GM12878 (cell line): ENCODE measurements around the gene LTB. TPM values are rescaled to one million over a fixed set of nuclear protein-coding genes. Genes with fewer than 3 reads are reported as not detected.

ENCODE experiments used
- ATAC-seq: fragments of 200-7000 bp; cut with Tn5 transposase; 3 replicates; pipeline ENCODE4 v1.9.1; 2020; ENCODE audit warnings: mild to moderate bottlenecking, moderate library complexity
- BruUV-seq: library from RNA; stranded (reverse); fragments of 400-500 nt; replicated peaks from 2 replicates; lab custom pipeline; 2021; lab: Mats Ljungman, UMichigan
- CTCF ChIA-PET: fragments of 300-600 bp; sonication (Branson Sonifier 250); formaldehyde crosslinking; extraction: SDS; loops from one replicate; lab custom pipeline; 2021; ENCODE audit warnings: inconsistent platforms; lab: Yijun Ruan, JAX
- POLR2A ChIA-PET: fragments of 350-600 bp; formaldehyde crosslinking; extraction: SDS; loops from one replicate; lab custom pipeline; 2021; ENCODE audit warnings: inconsistent platforms; lab: Charles Lee
- RAD21 ChIA-PET: fragments of 300-600 bp; sonication (Branson Sonifier 250); formaldehyde crosslinking; loops from one replicate; lab custom pipeline; 2023; ENCODE audit warnings: antibody characterized with exemption; ENCODE audit not compliant: unreplicated experiment; lab: Charles Lee
- SMC1A ChIA-PET: fragments of 300-600 bp; sonication (Branson Sonifier 250); formaldehyde crosslinking; loops from one replicate; lab custom pipeline; 2023; ENCODE audit not compliant: unreplicated experiment, uncharacterized antibody; lab: Charles Lee
- DNase-seq: peaks from one replicate; pipeline ENCODE4 v3.0.0-alpha.2; 2011; ENCODE audit warnings: low read depth, low spot score
- FAIRE-seq: peaks from 3 replicates; lab custom pipeline; 2011; peaks lifted over from hg19 to GRCh38; lab: Jason Lieb, UNC
- H2AFZ ChIP-seq: 2 replicates; pipeline ENCODE4 v1.6.0; 2011; ENCODE audit warnings: low read depth, low read length, control low read depth; ENCODE audit not compliant: control insufficient read depth
- H3K27ac ChIP-seq: 2 replicates; pipeline ENCODE4 v1.5.1; 2011; ENCODE audit warnings: control low read depth; ENCODE audit not compliant: control insufficient read depth, insufficient read depth
- H3K27me3 ChIP-seq, 2 experiments: replicated peaks in 1 of 2; 2 replicates each; pipeline versions ENCODE4 v1.6.0 to v1.6.1; 2011; ENCODE audit warnings: low read length in 1 of 2; ENCODE audit not compliant: control insufficient read depth in 2 of 2, insufficient read depth in 2 of 2
- H3K36me3 ChIP-seq, 2 experiments: 2 replicates each; pipeline ENCODE4 v1.5.1; 2011; ENCODE audit warnings: low read length in 1 of 2; ENCODE audit not compliant: control insufficient read depth in 2 of 2, insufficient read depth in 2 of 2
- H3K4me1 ChIP-seq: 2 replicates; pipeline ENCODE4 v1.6.1; 2011; ENCODE audit warnings: mild to moderate bottlenecking, low read length, moderate library complexity, mixed read lengths; ENCODE audit not compliant: control insufficient read depth, insufficient read depth
- H3K4me2 ChIP-seq: 2 replicates; pipeline ENCODE4 v1.6.0; 2011; ENCODE audit warnings: control low read depth; ENCODE audit not compliant: control insufficient read depth, insufficient read depth
- H3K4me3 ChIP-seq: fragments of 200-600 bp; sonication (generic); 2 replicates; pipeline ENCODE4 v1.5.1; 2016
- H3K79me2 ChIP-seq: 2 replicates; pipeline ENCODE4 v1.6.0; 2011; ENCODE audit warnings: low read length; ENCODE audit not compliant: control insufficient read depth, insufficient read depth
- H3K9ac ChIP-seq: 2 replicates; pipeline ENCODE4 v1.8.0; 2011; ENCODE audit warnings: low read length, control low read depth, mixed read lengths; ENCODE audit not compliant: control insufficient read depth, insufficient read depth
- H3K9me3 ChIP-seq: replicated peaks from 3 replicates; pipeline ENCODE4 v1.5.1; 2011; ENCODE audit warnings: mild to moderate bottlenecking, low read length; ENCODE audit not compliant: control insufficient read depth, insufficient read depth
- H4K20me1 ChIP-seq: 2 replicates; pipeline ENCODE4 v1.6.0; 2011; ENCODE audit not compliant: control insufficient read depth, insufficient read depth
- BCL11A ChIP-seq: IDR thresholded peaks from 2 replicates; pipeline ENCODE4 v1.6.1; 2011; ENCODE audit warnings: low read depth, low read length
- EED ChIP-seq: sonication (generic); IDR thresholded peaks from 2 replicates; pipeline ENCODE4 v1.6.1; 2016; ENCODE audit warnings: antibody characterized with exemption, low read depth
- FOXM1 ChIP-seq: IDR thresholded peaks from 2 replicates; pipeline ENCODE4 v1.6.1; 2012; ENCODE audit warnings: low read depth, mild to moderate bottlenecking, inconsistent platforms, low read length, moderate library complexity
- NR2F1 ChIP-seq: fragments of 450-650 bp; conservative IDR thresholded peaks from 2 replicates; pipeline ENCODE4 v1.6.1; 2017; ENCODE audit warnings: mild to moderate bottlenecking
- PAX5 ChIP-seq: IDR thresholded peaks from 2 replicates; pipeline ENCODE4 v1.6.1; 2011; ENCODE audit warnings: low read depth, low read length, borderline replicate concordance
- POLR2A ChIP-seq: IDR thresholded peaks from 2 replicates; pipeline ENCODE4 v1.6.1; 2011; ENCODE audit warnings: low read depth, mild to moderate bottlenecking, low read length
- RAD21 ChIP-seq: IDR thresholded peaks from 2 replicates; pipeline ENCODE4 v1.6.1; 2011; ENCODE audit warnings: mild to moderate bottlenecking, low read depth, low read length, moderate library complexity; ENCODE audit not compliant: insufficient read depth
- RAD51 ChIP-seq: fragments of 450-650 bp; IDR thresholded peaks from 2 replicates; pipeline ENCODE4 v1.6.1; 2016; ENCODE audit warnings: moderate library complexity, mild to moderate bottlenecking, inconsistent platforms
- RCOR1 ChIP-seq: conservative IDR thresholded peaks from 2 replicates; pipeline ENCODE4 v1.6.1; 2012; ENCODE audit warnings: low read depth, low read length, improper control_type of control experiment
- SMAD5 ChIP-seq: IDR thresholded peaks from 2 replicates; pipeline ENCODE4 v1.6.1; 2016; ENCODE audit warnings: antibody characterized with exemption, low read depth
- SP1 ChIP-seq: IDR thresholded peaks from one replicate; pipeline ENCODE4 v1.6.1; 2011; ENCODE audit warnings: low read depth, low read length
- SPI1 ChIP-seq: IDR thresholded peaks from 2 replicates; pipeline ENCODE4 v1.6.1; 2011; ENCODE audit warnings: low read depth, mild to moderate bottlenecking, low read length, moderate library complexity, borderline replicate concordance; ENCODE audit not compliant: insufficient read depth
- TAF1 ChIP-seq: IDR thresholded peaks from 2 replicates; pipeline ENCODE4 v1.6.1; 2011; ENCODE audit warnings: mild to moderate bottlenecking, low read depth, low read length, borderline replicate concordance
- YY1 ChIP-seq: IDR thresholded peaks from 2 replicates; pipeline ENCODE4 v1.6.1; 2011; ENCODE audit warnings: low read depth, mild to moderate bottlenecking, low read length
- WGBS: methylation state at CpG from one replicate; pipeline ENCODE4 v1.1.6; 2016; ENCODE audit warnings: low lambda C conversion rate; ENCODE audit not compliant: insufficient replicate concordance, insufficient coverage; ENCODE audit errors: missing lambda C conversion rate; 5-methylcytosine and 5-hydroxymethylcytosine counted together
- in situ Hi-C: fragments of 300-500 bp; cut with MboI; formaldehyde crosslinking; loops from 9 replicates; pipeline ENCODE4 v1.14.3; 2018; ENCODE audit warnings: mixed read lengths
- intact Hi-C: fragments of 100-400 bp; cut with micrococcal nuclease; formaldehyde crosslinking; loops from one replicate; pipeline ENCODE4 v1.14.2; 2022; ENCODE audit not compliant: unreplicated experiment
- polyA plus RNA-seq, 11 experiments: library from polyadenylated mRNA; depleted of rRNA in 4 of 11; unstranded in 6 of 11; stranded (reverse) in 5 of 11; fragments of >200 nt; fragmentation: Nextera tagmentation in 4 of 11; fragmentation: Illumina TruSeq in 1 of 11; extraction: Ambion mirVana in 4 of 11; extraction: Trizol in 1 of 11; gene quantifications; 1 replicate in 1 of 11; 2 replicates in 10 of 11; pipeline versions ENCODE4 v1.2.1 to v1.2.3, GENCODE V29; 2011 to 2016; ENCODE audit warnings: inconsistent platforms in 2 of 11, missing spikeins in 2 of 11, low read depth in 1 of 11
- total RNA-seq, 4 experiments: library from RNA; depleted of rRNA in 3 of 4; stranded (reverse); fragments of >200 nt in 3 of 4; fragmentation: Illumina TruSeq in 1 of 4; extraction: Trizol in 1 of 4; gene quantifications; 2 replicates each; pipeline versions ENCODE4 v1.2.1 to v1.2.3, GENCODE V29; 2013 to 2021
- TF ChIP-seq, protein P1 (sequence below): IDR thresholded peaks from 2 replicates; pipeline ENCODE4 v1.6.1; 2011; ENCODE audit warnings: borderline replicate concordance, low read depth, mild to moderate bottlenecking, moderate library complexity, mixed read lengths, low read length; ENCODE audit not compliant: insufficient read depth; ENCODE audit errors: extremely low read length
- TF ChIP-seq, protein P2 (sequence below): fragments of 450-650 bp; IDR thresholded peaks from 2 replicates; pipeline ENCODE4 v1.6.1; 2016; ENCODE audit warnings: mild to moderate bottlenecking
- TF ChIP-seq, protein P3 (sequence below): fragments of 450-650 bp; IDR thresholded peaks from 2 replicates; pipeline ENCODE4 v1.6.1; 2016; ENCODE audit warnings: mild to moderate bottlenecking
- TF ChIP-seq, protein P4 (sequence below), 3 experiments: IDR thresholded peaks in 2 of 3; conservative IDR thresholded peaks in 1 of 3; 2 replicates each; pipeline ENCODE4 v1.5.1; 2011; ENCODE audit warnings: low read depth in 3 of 3, low read length in 3 of 3, mild to moderate bottlenecking in 3 of 3, control low read depth in 2 of 3, moderate library complexity in 2 of 3, inconsistent platforms in 1 of 3, mixed read lengths in 1 of 3; ENCODE audit not compliant: control insufficient read depth in 2 of 3, insufficient read depth in 1 of 3; ENCODE audit errors: extremely low read depth in 1 of 3

The LTB gene
- total and polyA plus RNA-seq, 10 of the 15 experiments (the other 5 are each of a cell fraction or from before 2014, with no cell fraction given), result 0.71 to 74.3 (median 20.0) TPM

DNA sequence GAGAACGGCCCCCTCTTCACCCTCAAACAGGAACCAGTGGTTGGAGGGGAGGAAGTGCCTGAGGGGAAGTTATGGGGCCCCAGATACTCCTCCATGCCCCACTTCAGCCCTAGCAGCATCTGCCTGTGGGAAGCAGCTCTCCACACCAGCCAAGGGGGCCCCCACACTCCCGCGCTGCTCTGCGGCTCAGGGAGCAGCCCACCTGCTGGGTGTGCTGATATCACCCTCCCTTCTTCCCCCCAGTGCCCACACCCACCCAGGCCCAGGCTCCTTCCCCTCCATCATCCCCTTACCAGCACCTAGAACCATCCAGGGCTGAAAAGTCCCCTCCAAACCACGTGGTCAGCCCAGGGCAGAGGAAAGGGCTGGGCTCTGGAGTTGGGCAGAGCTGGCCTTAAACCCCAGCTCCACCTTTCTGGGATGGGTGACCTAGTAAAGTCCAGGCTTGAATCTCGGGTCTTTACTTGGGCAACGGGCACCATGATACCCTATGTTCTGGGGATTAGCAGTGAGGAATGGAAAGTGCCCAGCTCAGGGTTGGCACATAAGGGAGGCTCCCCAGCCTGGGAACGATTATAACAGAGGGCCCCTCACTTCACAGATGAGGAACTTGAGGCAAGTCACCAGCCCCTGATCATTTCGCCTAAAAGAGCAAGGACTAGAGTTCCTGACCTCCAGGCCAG, 4.5 kb upstream of the LTB start:
- RAD21 ChIA-PET, result interaction anchor here (0.6 to 17.5 kb wide), 9 partner anchors 9 to 152 kb away, joined by 3 to 620 read pairs (median 5); partner anchors contain the start of genes ATP6V1G2, LTA, NCR3 and NFKBIL1
- DNase-seq (no peak), ATAC-seq (peak; percentile 54), FAIRE-seq (no peak)
- H3K36me3 ChIP-seq, result no peaks in the 10 kb centered on the region
- POLR2A ChIA-PET, result interaction anchor here (0.5 to 17.1 kb wide), 14 partner anchors 9 to 311 kb away, joined by 3 to 282 read pairs (median 4); partner anchors contain the start of genes AIF1, ATP6V1G2, DDX39B and EHMT2
- peak overlapping the region; percentile 54 for H2AFZ ChIP-seq
- peak overlapping the region; percentile 51 for H3K9ac ChIP-seq
- WGBS, result 30% methylated on average over 9 of the region's 9 CpGs
- H3K79me2 ChIP-seq, result peaks cover 12% of the 10 kb centered on the region
- intact Hi-C loops (no loop called here), in situ Hi-C loops (no loop called here)
- CTCF ChIA-PET, result interaction anchor here (1.3 to 31.0 kb wide), 4 partner anchors 6 to 36 kb away, joined by 3 to 2098 read pairs (median 789); partner anchors contain the start of genes ATP6V1G2, DDX39B, LST1 and LTA
- H3K9me3 ChIP-seq, result no peaks in the 10 kb centered on the region
- no peaks in the 10 kb centered on the region for H4K20me1 ChIP-seq
- H3K27ac ChIP-seq, result peak overlapping the region; percentile 75
- H3K27me3 ChIP-seq, result no peaks in the 10 kb centered on the region
- H3K4me3 ChIP-seq, result peak overlapping the region; percentile 68; the same call in 1 of the 2 replicates
- peaks cover 46% of the 10 kb centered on the region for H3K4me1 ChIP-seq
- SMC1A ChIA-PET, result interaction anchor here (0.9 to 45.5 kb wide), 6 partner anchors 8 to 94 kb away, joined by 3 to 1989 read pairs (median 30); partner anchors contain the start of genes ATP6V1G2, DDX39B, LTA and NCR3
- peak overlapping the region; percentile 60 for H3K4me2 ChIP-seq
- no TSS peak for BruUV-seq
- peak; percentile 27 for TF ChIP-seq SP1
- TF ChIP-seq EED, result peak; percentile 65
- TF ChIP-seq, protein P1, sequence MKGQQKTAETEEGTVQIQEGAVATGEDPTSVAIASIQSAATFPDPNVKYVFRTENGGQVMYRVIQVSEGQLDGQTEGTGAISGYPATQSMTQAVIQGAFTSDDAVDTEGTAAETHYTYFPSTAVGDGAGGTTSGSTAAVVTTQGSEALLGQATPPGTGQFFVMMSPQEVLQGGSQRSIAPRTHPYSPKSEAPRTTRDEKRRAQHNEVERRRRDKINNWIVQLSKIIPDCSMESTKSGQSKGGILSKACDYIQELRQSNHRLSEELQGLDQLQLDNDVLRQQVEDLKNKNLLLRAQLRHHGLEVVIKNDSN, result peak; percentile 22
- TF ChIP-seq RAD21, result no peak
- TF ChIP-seq RAD51, result peak; percentile 68; the same call in 1 of the 2 replicates
- 0 out of 2 replicates have a peak, but pooled peaks have one; percentile 27 for TF ChIP-seq YY1
- TF ChIP-seq, protein P2, sequence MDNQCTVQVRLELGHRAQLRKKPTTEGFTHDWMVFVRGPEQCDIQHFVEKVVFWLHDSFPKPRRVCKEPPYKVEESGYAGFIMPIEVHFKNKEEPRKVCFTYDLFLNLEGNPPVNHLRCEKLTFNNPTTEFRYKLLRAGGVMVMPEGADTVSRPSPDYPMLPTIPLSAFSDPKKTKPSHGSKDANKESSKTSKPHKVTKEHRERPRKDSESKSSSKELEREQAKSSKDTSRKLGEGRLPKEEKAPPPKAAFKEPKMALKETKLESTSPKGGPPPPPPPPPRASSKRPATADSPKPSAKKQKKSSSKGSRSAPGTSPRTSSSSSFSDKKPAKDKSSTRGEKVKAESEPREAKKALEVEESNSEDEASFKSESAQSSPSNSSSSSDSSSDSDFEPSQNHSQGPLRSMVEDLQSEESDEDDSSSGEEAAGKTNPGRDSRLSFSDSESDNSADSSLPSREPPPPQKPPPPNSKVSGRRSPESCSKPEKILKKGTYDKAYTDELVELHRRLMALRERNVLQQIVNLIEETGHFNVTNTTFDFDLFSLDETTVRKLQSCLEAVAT, result no peak
- TF ChIP-seq BCL11A, result 0 out of 2 replicates have a peak, but pooled peaks have one; percentile 14
- TF ChIP-seq NR2F1, result 0 out of 2 replicates have a peak, but pooled peaks have one; percentile 18
- TF ChIP-seq, protein P3, sequence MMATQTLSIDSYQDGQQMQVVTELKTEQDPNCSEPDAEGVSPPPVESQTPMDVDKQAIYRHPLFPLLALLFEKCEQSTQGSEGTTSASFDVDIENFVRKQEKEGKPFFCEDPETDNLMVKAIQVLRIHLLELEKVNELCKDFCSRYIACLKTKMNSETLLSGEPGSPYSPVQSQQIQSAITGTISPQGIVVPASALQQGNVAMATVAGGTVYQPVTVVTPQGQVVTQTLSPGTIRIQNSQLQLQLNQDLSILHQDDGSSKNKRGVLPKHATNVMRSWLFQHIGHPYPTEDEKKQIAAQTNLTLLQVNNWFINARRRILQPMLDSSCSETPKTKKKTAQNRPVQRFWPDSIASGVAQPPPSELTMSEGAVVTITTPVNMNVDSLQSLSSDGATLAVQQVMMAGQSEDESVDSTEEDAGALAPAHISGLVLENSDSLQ, result no peak
- no peak for TF ChIP-seq FOXM1
- TF ChIP-seq SPI1, result peak; percentile 84
- TF ChIP-seq, protein P4, sequence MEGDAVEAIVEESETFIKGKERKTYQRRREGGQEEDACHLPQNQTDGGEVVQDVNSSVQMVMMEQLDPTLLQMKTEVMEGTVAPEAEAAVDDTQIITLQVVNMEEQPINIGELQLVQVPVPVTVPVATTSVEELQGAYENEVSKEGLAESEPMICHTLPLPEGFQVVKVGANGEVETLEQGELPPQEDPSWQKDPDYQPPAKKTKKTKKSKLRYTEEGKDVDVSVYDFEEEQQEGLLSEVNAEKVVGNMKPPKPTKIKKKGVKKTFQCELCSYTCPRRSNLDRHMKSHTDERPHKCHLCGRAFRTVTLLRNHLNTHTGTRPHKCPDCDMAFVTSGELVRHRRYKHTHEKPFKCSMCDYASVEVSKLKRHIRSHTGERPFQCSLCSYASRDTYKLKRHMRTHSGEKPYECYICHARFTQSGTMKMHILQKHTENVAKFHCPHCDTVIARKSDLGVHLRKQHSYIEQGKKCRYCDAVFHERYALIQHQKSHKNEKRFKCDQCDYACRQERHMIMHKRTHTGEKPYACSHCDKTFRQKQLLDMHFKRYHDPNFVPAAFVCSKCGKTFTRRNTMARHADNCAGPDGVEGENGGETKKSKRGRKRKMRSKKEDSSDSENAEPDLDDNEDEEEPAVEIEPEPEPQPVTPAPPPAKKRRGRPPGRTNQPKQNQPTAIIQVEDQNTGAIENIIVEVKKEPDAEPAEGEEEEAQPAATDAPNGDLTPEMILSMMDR (IDR thresholded peaks at IDR 0.05 in 2 of 3, conservative IDR thresholded peaks at IDR 0.05 in 1 of 3; ENCODE audit: control insufficient read depth in 2 of 3, extremely low read depth in 1 of 3, insufficient read depth in 1 of 3, low read depth in 3 of 3, low read length in 3 of 3), result no peak
- TF ChIP-seq TAF1, result peak; percentile 22; the same call in 1 of the 2 replicates
- peak; percentile 76; the same call in 1 of the 2 replicates for TF ChIP-seq RCOR1
- 0 out of 2 replicates have a peak, but pooled peaks have one; percentile 38 for TF ChIP-seq SMAD5
- TF ChIP-seq PAX5, result 0 out of 2 replicates have a peak, but pooled peaks have one; percentile 9
- TF ChIP-seq POLR2A, result peak; percentile 64
